NCI-H2171 treated with DMSO at 0.1 percent for 48 hours (cell line): ENCODE measurements around the gene MTSS2.

Experiments
- DNase-seq: peaks from one replicate; lab custom pipeline; 2025; lab: John Stamatoyannopoulos, UW

MTSS2 gene, protein sequence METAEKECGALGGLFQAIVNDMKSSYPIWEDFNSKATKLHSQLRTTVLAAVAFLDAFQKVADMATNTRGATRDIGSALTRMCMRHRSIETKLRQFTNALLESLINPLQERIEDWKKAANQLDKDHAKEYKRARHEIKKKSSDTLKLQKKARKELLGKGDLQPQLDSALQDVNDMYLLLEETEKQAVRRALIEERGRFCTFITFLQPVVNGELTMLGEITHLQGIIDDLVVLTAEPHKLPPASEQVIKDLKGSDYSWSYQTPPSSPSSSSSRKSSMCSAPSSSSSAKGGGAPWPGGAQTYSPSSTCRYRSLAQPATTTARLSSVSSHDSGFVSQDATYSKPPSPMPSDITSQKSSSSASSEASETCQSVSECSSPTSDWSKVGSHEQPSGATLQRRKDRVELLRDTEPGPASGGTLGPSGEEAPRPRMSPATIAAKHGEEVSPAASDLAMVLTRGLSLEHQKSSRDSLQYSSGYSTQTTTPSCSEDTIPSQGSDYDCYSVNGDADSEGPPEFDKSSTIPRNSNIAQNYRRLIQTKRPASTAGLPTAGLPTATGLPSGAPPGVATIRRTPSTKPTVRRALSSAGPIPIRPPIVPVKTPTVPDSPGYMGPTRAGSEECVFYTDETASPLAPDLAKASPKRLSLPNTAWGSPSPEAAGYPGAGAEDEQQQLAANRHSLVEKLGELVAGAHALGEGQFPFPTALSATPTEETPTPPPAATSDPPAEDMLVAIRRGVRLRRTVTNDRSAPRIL

GRCh38 chr16:70685938-70686375 is at the start of gene MTSS2:
MTSS2 (minus strand) TSS chr16:70686053; CDS start chr16:70685791, 262 bp downstream.
- DNase-seq: peak; percentile 77

DNA sequence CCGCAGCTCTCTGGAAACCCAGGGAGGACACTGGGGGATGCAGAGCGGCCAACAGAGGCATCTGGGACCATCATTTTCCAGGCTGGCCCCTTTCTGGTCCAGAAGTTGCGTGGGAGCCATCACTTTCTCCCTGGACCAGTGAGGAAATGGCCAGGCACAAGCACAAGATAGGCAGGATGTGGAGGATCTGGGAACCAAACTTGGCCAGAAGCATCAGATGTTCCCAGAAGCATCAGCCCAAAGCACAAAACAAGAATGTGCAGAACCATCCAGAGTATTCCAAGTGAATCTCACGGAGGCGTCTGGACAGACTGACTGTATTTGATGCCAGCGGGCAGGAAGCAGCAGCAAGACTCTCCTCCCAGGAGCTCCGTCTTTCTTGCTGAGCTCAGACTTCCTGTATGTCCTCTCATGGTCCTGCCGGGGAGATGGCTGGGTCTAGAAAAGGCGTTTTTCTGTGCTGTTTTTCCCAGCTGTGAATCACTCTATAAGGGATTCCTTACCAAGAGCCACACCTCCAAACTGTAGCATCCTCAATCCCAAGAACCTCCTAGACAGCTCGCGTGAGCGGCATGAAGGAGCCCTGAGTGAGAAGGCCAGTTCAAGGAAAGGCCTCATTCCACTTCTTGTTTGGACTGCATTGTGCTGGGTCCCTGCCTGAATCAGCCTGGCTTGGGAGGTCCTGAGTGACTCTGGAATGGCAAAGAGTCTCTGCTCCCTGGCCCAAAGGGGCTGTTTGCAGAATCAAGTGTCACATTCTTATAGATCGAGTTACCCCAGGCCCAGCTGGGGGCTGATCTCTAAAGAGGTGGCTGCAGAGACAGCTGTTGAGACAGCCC is 49.5 kb upstream of the MTSS2 start:
- DNase-seq: no peak

DNA sequence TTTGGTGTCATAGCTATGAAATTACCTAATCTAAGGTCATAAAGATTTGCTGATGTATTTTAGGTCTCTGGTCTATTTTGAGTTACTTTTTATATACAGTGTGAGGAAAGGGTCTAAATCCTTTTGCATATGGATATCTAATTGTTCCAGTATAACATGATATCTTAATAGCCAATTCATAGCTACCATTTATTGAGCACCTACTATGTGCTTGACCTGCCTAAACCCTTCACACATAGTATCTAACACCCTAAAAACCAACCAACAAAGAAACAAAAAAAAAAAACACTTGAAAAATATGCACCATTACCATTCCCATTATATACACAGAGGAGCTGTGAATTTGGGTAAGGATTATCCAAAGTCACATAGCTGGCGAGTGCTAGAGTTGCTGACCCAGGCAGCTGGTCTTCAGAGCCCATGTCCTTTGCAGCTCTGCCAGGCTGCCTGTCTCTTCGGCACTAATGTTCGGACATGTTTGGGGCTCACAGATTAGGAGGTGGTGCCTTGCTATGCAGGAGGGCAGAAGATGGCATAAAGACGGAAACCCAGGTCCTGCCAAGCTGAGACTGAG is 48.8 kb upstream of the MTSS2 start:
- DNase-seq: no peak

DNA sequence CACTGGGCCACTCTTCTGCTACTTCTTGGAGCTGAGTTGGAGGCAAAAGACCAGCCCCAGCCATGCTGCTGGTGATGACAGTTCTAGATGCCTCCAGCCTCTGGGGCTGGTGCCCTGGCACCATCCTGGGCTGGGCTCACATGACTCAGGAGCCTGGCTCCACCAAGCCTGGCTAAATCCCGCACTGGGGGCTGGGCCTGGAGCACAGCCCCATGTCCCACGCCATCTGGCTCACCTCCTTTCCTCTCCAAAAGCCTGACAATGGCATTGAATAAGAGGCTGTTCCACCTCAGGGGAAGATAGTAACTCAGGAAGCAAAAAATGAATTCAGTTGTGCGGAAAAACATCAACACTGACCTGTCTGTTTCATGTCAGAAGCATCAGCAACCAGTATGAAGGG is 45.1 kb upstream of the MTSS2 start:
- peak; percentile 8 for DNase-seq

DNA sequence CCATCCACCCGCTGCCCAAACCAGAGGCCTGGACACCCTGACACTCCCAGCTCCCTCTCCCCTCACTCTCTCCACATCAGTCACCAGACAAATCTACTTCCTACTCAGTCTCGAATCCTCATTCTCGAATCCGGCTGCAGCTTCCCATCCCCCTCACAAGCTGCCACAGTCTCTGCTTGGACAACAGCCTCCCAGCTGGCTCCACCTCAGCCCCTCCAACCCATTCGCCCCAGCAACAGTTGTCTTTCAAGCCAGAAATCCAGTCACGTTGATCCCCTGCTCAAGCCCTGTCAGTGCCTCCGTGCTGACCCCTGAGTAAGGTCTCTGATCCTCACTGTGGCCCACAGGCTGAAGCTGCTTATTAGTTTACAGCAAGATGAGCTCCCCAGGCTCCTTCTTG is 44.2 kb upstream of the MTSS2 start:
- peak; percentile 37 for DNase-seq

DNA sequence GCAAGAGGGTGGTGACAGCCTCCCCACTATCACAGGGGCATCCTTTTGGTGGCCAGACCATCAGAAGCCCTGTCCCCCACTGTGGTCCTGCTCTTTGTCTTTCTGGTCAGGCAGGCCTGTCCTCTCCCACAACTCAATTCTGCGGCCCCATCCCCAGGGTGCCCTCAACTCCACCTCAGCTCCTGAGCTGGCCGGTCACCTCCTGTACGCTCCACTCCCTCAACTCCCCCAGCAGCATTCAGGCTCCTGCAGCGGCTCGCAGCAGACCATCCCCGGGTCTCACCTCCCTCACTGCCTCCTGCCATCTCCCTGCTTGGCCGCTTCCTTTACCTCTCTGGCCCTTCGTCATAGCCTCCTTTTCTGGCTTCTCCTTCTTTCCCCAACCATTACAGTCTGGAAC is 43.4 kb upstream of the MTSS2 start:
- no peak for DNase-seq

- DNase-seq: no peak
Measured at GRCh38 chr16:70728150-70728549, 42.3 kb upstream of the MTSS2 start.

- no peak for DNase-seq
Measured at GRCh38 chr16:70726892-70727361, 41.1 kb upstream of the MTSS2 start.

GRCh38 chr16:70725912-70726828 is 40.3 kb upstream of the MTSS2 start:
- DNase-seq: no peak

GRCh38 chr16:70725024-70725911 is 39.4 kb upstream of the MTSS2 start:
- DNase-seq: no peak

- DNase-seq: no peak
Measured at GRCh38 chr16:70724146-70725023, 38.5 kb upstream of the MTSS2 start.

DNA sequence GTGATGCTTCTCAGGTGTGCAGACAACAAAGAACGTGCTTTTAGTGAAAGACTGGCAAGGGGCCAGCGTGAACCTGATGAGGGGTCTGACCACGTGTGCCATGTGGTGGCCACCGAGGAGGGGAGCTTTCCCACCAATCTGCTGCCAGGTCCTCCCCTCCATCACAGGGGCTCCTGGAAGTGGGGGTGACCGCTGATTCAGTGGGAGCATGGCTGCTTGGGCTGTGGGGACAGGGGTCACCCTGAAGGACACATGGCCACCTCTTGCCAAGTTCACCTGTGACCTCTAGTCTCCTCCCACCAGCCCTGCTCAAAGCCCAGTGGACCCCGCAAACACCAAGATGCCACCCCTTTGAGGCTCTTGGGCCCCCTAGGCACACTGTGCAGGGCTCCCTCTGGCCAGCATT is 37.9 kb upstream of the MTSS2 start:
- no peak for DNase-seq

GRCh38 chr16:70721202-70721963 is 35.5 kb upstream of the MTSS2 start:
- DNase-seq: no peak

GRCh38 chr16:70720425-70721201 is 34.8 kb upstream of the MTSS2 start:
- no peak for DNase-seq

- no peak for DNase-seq
Measured at GRCh38 chr16:70717065-70717464, 31.2 kb upstream of the MTSS2 start.

DNA sequence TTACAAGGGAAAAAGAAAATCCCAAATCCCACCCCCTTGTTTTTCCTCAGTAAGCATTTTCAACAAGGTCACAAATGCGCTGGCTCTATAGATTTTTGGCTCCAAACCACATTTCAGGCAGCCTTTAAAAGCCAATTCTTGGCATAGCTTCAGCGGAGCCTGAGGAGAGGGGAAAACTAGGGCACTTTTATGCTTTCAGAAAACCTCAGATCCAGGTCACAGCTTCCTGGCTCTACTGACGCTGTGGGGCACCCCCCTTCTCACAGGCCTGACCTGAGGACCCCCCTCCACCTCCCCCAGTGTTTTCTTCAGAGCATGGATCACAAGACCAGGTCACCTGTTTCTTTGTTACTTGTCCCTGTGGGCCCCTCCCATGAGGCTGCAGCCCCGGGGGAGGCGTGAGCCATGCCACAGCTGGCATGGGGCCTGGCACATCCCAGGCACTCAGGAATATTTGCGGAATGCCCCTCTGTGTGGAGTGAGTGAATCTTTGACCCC is 30.1 kb upstream of the MTSS2 start:
- DNase-seq: no peak
